LoVo (cell line): Measurements from ENCODE around the gene FDX1.
"Not testable (repeated sequence)": the region's sequence is repeated elsewhere in the genome, so short reads cannot be mapped to it uniquely, and the experiment has no call there.

Experiments used
- DNase-seq: peaks from one replicate; pipeline ENCODE4 v3.0.0-alpha.2; 2016; ENCODE audit warnings: low spot score

Gene FDX1, protein sequence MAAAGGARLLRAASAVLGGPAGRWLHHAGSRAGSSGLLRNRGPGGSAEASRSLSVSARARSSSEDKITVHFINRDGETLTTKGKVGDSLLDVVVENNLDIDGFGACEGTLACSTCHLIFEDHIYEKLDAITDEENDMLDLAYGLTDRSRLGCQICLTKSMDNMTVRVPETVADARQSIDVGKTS

GRCh38 chr11:110429731-110430266 lies at the start of gene FDX1:
Gene FDX1 (plus strand): TSS chr11:110429948. CDS start chr11:110430121, 173 bp downstream.
- DNase-seq: peak; percentile 80

GRCh38 chr11:110380836-110381622 lies 48.7 kb upstream of the FDX1 start:
- DNase-seq: no peak

DNA sequence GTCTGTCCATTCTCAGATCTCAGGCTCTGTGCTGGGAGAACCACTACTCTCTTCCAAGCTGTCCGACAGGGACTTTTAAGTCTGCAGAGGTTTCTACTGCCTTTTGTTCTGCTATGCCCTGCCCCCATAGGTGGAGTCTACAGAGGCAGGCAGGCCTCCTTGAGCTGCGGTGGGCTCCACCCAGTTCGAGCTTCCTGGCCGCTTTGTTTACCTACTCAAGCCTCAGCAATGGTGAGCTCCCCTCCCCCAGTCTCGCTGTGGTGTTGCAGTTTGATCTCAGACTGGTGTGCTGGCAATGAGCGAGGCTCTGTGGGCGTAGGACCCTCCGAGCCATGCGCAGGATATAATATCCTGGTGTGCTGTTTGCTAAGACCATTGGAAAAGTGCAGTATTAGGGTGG lies 41.5 kb upstream of the FDX1 start:
- DNase-seq: not testable (repeated sequence)

- no peak for DNase-seq
These were observed 39.8 kb upstream of the FDX1 start for GRCh38 chr11:110389965-110390364.

- no peak for DNase-seq
These were observed 37.7 kb upstream of the FDX1 start for GRCh38 chr11:110392056-110392455.

DNA sequence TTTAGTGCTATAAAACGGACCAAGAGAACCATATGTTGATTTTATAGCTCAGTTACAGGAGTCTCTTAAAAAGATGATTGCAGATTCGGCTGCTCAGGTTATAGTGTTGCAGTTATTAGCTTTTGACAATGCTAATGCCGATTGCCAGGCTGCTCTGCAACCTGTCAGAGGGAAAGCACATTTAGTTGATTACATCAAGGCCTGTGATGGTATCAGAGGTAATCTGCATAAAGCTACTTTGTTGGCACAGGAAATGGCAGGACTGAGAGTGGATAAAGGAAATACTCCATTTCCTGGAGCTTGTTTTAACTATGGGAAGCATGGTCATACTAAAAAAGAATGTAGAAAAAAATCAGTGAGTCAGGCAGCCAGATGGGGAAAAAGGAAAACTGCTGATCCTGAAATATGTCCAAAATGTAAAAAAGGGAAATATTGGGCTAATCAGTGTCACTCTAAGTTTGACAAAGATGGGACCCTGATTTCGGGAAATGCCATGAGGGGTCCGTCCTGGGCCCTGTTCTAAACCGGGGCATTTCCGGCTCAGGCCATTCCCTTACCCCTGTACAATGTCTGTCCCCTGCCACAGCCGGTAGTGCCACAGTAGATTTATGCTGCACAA lies 32.0 kb upstream of the FDX1 start:
- DNase-seq: not testable (repeated sequence)

GRCh38 chr11:110403585-110403984 lies 26.2 kb upstream of the FDX1 start:
- not testable (repeated sequence) for DNase-seq

DNA sequence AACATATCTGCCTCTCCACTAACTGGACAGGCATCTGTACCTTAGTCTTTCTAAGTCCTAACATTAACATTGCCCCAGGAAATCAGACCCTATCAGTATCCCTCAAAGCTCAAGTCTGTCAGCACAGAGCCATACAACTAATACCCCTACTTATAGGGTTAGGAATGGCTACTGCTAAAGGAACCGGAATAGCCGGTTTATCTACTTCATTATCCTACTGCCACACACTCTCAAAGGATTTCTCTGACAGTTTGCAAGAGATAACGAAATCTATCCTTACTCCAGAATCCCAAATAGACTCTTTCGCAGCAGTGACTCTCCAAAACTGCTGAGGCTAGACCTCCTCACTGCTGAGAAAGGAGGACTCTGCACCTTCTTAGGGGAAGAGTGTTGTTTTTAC lies 24.1 kb upstream of the FDX1 start:
- not testable (repeated sequence) for DNase-seq

- no peak for DNase-seq
These were observed 22.4 kb upstream of the FDX1 start for GRCh38 chr11:110407315-110407714.

DNA sequence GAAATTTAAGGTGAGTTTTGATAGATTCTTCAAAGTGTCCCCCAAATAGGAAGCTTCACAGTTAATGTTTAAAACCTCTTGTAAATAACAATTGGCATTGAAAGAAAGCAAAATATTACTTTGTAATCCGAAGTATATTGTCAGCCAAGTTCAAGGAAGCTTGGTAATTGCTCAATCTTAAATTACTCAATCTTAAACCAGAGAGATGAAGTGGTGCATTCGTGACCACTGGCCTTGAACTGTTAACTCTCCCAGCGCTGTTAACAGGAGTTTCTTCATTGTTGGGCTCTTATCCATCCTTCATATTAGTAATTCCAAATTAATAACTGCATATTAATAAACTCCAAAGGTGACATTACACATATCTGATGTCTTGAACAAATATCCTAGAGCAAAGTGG lies 20.6 kb upstream of the FDX1 start:
- DNase-seq: no peak

GRCh38 chr11:110410651-110411050 lies 19.1 kb upstream of the FDX1 start:
- no peak for DNase-seq

- no peak for DNase-seq
These were observed 14.7 kb upstream of the FDX1 start for GRCh38 chr11:110415081-110415480.

GRCh38 chr11:110421658-110422057 lies 8.1 kb upstream of the FDX1 start:
- DNase-seq: not testable (repeated sequence)

- DNase-seq: no peak
These were observed 7.3 kb upstream of the FDX1 start for GRCh38 chr11:110422306-110422905.

DNA sequence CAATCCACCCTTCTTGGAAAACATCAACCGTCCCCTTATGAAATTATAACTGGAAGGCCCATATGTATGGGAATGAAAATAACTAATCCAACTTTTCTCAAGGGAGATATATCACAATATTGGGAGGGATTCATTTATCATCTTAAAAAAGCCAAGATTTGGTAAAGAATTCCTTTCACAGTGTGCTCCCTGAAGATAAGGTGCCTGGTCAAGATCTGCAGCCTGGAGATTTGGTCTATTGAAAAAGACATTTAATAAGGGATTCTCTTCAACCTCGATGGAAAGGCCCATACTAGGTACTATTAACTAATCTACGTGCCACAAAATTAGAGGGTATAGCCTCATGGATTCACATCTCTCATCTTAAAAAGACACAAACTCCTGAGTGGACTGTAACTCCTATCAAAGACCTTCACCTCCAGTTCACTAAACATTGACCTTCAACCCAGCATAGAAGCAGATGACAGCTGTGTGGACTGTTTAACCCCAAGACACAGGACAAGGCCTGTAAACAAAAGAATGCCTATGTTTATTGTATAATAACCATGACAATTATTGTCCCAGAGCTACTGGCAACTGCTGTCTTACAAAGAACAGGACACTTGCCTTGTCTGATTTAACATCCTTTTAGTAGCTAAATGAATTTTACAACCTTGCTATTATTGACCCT lies 4.8 kb upstream of the FDX1 start:
- DNase-seq: no peak

DNA sequence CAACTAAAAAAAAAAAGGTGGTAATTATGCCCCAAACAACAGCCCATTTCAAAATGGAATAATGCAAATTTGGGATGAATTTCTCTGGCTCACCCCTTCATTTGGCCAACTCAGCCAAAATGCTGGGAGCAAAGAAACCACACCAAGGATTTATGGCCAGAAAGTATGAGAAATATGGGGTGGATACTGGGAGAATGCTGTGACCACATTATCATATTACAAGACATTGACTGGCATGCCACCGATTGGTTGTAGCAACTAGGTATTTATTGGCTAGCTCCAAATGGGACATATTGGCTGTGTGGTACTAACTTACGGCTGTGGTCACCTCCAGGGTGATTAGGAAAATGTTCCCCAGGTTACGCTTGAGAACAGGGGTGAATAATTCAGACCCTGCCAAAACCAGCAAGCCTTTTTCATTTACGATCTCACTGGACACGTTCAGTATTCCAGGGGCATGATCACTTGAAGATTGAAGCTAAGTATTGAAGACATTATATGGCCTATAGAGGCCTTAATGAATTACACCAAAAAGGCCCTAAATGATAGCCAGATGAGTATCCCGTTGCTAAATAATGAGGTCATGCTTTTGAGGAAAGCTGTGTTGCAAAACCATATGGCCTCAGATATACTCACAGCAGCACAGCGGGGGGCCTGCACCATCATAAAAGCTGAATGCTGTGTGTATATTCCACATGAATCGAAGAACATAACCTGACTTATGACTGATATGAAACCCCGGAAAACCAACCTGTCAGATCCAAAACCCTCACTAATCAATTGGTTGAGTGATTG lies 3.8 kb upstream of the FDX1 start:
- peak; percentile 53 for DNase-seq

- DNase-seq: no peak
These were observed 1.7 kb upstream of the FDX1 start for GRCh38 chr11:110428040-110428439.

DNA sequence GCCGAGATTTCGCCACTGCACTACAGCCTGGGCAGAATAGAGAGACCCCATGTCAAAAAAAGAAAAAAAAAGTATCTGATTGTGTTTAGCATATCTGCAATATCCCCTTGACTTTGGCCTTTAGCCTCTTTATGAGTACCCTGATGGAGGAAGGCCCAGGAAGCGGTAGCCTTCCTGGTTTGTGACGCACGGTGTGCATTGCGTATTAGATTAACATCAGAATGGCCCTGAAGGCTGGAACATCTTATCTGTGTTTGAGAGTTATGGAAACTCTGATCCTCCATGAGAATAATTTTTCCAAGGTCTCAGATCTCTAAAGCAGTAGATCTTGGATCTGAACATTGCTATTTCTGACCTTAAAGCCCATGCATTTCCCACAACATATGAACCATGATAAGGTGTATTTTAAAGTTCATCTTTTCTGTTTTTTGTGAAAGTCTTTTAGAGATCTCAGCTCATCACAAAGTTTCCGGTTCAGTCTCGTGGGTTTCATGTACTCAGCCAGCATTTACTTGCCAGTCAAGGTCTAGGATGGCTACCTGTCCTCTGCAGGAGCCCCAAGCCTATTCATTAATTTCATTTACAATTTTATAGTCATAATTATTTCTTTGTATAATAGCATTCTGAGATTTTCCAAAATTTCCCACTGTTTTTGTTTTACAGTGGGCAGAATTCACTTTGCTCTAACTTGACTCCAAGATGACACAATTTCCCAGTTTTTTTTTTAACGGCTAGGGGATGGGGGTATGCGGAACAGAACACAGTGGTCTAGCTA lies 605 bp upstream of the FDX1 start:
- DNase-seq: no peak

DNA sequence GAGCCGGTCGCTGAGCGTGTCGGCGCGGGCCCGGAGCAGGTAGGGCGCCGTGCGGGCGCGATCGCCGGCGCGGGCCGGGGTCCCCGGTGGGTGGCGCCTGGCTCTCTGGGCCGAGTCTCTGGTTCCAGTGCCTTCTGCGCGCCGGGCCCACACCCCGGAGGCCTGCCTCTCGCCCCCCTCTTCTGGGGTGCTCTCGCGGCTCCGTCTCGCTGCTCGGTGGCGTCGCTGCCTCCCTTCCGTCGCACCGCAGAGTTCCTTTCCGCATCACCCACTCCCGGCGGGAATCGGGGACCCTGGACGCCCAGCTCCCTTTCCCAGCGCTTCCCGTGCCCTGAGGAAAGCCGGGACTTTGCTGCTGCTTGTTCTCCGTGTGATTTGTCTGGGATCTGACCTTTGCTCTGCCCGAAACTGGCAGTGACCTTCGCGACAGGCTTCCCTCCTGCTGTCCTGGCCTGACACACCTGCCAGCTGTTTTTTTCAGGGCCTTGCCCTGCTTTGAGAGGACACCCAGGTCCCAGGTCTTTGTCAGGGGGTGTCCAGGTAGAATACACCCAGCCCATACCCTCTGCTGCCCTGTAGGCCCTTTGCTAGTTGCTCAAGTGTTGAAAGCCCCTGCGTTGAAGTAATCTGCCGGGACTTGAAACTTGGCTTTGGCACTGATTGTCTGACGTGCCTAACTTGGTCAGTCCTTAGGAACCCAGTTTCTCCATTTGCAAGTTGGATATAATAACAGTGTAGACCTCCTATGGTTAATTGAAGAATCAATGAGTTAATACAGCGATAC lies 711 bp downstream of the FDX1 start:
- DNase-seq: no peak
